ENCODE measurements around the gene CSNK1E.

Gene CSNK1E

DNA sequence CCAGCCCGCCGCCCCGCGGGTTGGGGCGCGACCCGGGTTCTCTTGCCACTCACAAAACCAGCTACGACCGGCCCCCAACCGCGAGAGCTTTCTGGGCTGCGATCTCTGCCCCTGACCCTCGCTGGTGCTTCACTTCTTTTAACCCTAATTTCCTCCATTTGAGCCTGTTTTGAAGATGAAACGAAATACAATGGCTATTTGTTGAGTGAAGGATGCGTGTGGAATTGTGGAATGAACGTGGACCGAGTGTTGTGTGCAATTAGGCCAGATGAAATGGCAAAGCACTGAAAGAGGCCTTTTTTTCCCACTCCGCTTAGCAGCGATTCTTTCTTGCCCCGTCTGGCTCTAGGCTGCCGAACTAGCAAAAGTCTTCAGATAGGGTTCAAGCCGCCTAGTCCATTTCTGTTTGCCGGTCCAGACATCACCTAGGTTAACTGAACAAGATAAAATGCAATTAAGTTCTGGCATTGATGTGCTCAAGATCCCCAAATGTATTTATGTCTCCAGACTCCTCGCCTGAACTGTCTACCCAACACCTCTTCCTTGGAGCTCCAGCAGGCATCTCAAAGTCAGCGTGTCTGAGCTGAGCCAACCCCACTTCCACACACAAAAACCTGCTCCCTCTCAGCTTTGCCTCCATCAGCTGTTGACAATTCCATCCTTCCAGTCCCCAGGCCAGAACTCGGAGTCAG lies 44.0 kb downstream of the CSNK1E start:
- peak; percentile 39 for DNase-seq

DNA sequence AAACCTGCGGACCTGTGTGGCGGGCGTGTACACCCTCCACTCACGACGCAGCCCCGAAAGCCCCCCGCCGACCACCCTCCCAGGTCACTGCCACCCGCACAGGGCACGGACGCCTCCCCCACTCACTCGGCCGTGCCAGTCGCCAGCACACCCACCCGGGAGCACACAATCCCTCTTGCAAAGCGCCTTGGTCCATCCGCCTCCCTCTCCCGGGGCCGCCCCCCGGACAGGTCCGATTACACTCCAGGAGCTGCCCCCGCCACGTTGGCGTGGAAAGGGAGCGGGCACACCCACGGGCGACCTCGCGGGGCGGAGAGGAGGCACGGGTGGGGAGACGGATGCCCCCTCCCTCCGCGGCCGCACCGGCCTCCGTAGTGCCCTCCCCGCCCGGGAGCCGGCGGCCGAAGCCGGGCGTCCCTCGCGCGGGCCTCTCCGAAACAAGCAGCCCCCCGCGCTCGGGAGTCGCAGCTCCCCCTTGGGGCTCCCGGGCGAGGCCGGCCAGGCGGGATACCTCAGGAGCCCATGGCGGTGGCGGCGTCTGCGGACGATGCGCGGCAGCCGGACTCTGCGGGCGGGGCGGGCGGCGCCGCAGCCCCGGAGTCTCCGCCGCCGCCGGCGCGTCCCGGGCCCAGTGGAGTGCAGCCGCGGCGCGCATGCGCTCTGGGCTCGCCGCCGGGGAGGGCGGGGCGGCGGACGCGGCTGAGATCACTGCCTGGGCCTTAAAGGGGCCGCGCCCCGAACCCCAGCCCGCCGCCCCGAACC lies 44.7 kb downstream of the CSNK1E start, which contains the start of gene TMEM184B:
Gene TMEM184B, minus strand, starts transcription at position 638 of the 762 bp plus-strand sequence. CDS start 25,049 bp downstream, outside the sequence.
- DNase-seq: peak; percentile 86

DNA sequence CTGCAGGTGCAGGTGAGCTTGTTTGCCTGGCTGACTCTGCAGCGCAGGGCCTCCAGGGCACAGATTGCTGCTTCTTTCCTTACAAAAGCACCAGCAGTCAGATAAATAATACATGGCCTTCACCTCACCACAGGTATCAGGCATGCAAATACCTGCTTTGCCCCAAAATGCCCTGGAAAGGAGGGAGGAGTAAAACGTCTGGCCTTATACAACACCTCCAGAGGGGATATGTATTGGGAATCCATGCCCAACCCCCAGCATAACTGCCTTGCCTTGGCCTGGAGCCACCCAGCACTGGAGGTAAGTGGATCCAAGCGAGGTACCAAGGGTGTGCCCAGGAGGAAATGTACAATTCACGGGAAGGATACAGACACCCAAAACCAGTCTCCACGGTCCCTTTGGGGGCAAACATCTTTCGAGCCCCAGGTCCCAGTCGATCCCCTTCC lies 45.3 kb downstream of the CSNK1E start:
- peak; percentile 98 for DNase-seq

DNA sequence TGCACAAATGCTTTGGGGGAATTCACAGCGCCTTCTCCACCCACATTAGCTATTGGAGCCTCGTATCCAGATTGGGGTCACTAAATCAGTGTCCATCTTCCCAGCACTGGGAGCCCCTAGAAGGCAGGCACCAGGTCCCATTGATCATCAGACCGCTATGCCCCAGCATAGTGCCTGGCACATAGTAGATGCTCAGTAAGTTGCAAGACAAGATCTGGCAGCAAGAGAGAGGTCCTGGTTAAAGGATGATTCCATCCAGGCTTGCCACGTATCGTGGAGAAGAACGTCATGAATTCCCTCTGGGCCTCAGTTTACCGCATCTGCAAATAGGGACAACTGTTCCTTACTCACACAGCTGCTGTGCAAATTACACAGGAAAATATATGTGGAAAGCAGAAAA lies 46.1 kb downstream of the CSNK1E start:
- DNase-seq: no peak

DNA sequence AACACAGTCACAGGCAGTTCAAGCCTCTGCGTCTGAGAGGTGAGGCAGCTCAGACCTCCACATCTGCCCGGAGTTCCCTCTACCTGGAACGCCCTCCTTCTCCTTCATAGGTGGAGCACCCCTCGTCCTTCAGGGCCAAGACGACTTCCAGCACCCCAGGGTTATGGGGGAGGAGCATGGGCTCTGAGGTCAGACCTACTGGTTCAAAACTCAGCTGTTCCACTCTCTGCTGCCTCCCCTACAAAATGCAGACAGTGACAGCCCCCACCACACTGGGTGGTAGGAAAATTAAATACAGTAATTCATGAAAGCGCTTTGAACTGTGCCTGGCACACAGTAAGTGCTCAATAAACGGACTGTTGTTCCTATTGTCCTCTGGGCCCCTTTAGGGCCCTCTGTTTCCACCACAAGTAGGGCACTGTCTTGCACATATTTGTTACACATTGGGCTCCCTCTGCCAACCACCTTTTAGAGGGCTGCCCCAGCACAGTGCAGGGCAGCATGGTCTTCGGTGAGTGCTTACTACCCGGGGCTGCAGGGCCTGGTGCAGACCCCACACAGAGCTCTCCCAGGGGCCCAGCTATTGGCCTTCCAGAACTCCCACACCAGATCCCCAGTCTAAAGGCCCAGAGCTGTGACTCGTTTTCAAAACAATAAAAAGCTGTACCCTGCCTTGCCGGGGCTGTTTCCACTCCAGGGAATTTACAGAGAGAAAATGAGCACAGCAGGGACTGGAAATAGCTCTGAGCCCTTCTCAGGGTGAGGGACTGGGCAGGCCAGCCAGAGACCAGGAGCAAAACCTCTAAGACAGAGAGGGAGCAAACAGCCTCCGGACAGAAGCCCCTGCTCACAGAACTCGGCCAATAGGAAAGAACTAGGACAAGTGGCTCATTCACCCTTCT lies 46.9 kb downstream of the CSNK1E start:
- DNase-seq: peak; percentile 53

DNA sequence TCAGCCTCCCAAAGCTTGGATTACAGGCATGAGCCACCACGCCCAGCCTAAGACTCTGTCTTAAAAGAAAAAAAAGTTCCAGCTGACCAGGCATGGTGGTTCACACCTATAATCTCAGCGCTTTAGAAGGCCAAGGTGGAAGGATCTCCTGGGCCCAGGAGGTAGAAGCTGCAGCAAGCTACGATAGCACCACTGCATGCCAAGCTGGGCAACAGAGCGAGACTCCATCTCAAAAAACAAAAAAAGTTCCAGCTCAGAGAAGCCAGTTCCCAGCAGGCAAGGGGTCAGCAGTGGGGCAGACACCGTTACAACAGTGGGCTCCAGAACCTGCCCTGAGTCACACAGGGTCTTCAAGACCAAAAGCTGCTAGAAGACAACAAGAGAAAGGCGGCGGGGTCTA lies 47.8 kb downstream of the CSNK1E start:
- DNase-seq: no peak

DNA sequence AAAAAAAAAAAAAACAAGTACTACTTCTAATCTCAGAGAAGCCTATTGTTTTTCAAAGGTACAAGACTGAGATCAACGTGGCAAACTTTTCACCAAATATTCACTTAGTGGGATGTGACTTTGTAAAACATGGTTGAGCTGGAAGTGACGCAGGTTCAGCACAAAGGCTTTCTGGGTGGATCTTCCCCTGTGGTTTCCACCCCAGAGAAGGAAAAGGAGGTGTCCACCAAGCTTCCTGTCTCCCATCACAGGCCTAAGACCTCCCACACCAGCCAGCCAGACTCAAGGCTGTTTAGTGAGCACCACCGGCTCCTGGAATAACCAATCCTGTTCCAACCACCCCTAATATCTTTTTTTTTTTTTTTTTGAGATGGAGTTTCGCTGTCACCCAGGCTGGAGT lies 50.1 kb downstream of the CSNK1E start:
- no peak for DNase-seq

DNA sequence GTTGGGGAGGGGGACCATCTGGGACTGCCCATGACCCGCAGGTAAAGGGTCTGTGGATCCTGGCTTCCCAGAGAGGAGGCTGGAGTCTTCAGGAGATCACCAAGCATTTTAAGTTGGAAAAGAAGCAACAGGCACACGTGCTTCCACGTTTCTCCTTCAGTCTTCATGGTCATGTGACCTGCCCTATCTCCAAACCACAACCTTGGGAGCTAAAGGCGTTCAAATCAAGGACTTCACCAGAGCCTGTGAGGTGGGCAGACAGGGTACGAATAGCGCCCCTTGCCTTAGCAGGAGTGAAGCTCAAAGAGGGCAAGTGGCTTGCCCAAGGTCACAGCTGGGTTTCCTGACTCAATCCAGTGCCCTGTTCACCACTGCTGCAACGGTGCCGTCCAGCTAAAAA lies 51.1 kb downstream of the CSNK1E start:
- DNase-seq: no peak

DNA sequence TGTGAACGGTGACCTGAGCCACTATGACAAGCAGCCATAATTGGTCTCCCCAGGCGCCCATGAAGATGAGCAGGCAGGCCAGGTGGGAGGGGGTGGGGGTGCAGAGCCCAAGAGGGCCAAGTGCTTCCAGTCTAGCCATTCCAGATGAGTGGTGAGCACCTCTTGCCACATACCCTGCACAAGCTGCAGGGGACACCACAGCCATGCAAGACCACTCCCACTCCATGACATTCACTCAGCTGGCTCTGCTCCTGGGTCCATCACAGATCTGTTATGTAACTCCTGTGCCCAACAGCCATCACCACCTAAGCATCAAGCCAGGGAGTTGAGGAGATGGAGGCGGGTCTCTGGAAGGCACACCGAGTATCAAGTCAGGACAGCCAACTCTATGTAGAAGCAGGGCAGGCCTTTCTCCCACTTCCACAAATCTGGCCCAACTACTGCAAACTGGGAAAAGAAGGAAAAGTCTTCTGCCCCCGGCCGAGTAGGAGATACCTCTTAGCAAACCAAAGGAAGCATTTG lies 52.9 kb downstream of the CSNK1E start:
- no peak for DNase-seq

DNA sequence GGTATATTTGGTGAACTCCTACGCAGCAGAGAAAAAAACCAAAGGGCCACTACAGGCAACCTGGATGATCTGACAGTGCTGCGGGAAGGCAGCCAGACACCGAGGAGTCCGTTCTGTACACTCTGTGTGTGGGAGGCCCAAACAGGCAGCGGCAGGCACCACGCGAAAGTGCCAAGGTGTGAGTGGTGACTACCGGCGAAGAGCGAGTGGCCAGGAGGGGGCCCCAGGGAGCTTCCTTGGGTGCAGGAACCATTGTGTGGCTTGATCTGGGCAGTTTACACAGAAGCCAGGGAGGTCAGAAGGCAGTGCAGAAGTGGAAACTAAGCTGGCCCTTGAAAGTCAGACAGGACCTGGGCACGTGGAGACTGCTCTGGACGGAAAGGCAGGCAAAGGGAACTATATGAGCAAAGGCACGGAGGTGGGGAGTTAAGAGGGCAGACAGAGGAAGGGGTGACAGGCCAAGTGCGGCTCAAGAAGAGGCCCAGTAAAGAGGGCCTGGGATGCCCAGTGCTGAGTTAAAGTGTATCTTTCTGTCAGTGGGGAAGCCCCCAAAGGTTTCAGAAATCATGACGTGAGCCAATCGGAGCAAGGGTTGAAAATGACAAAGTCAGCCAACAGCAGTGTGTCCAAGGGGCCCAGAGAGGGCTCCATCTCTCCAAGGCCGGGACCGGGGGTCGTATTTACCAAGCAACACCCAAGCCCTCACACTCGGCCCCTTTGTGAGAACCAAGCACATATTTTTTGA lies 55.0 kb downstream of the CSNK1E start:
- DNase-seq: peak; percentile 54

DNA sequence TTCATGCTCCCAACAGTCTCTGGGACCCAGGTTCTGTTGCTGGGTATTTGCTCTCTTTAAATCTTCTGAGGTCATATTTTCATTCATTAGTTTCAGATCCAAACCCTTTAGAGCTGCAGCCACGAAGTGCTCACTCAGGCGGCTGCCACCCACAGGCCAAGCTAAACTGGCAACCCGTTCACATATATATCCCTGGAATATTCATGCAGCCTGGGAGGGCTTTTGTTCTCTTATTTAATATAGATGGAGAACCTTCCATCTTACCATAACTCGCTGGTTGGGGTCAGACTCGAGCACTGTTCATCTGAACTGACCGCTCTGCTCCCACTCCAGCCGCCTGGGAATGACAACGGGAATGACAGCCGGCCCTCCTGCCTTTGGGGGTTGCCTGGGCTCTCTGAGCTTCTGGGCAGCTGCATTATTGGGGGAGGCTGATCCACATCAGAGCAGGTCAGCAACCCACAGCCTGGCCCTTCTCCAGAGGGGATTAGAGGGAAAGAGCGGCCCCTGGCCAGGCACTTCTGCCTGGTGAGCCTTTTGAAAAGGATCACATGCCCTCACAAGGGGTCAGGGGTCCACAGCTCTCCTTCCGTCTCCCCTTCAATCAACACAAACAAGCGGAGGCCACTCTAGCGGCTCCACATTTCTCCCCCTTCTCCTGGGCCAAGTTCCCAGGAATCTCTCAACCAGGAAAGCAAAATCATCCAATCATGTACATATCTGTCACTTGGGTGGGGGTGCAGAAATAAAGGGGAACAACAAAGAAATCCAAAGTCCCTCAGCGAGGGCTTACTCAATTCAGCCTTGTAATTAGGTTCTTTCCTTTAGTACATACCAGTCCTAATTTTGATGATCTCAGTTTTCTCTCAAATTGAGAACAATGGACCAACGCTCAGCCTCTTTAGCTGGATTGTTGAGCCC lies 56.2 kb downstream of the CSNK1E start:
- no peak for DNase-seq

DNA sequence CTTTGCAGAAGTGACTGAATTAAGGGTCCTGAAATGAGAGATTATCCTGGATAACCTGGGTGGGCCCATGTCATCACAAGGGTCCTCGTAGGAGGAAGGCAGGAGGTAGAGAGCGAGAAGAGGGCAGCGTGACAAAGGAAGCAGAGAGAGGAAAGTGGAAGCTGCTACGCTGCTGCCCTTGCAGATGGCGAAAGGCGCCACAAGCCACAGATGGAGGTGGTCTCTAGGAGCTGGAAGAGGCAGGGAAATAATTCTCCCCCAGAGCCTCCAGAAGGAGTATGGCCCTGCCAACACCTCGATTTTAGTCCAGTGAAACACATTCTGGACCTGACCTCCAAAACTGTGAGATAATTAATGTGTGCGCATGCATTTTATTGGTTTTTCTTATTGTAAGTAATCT lies 57.9 kb downstream of the CSNK1E start:
- DNase-seq: peak; percentile 25

DNA sequence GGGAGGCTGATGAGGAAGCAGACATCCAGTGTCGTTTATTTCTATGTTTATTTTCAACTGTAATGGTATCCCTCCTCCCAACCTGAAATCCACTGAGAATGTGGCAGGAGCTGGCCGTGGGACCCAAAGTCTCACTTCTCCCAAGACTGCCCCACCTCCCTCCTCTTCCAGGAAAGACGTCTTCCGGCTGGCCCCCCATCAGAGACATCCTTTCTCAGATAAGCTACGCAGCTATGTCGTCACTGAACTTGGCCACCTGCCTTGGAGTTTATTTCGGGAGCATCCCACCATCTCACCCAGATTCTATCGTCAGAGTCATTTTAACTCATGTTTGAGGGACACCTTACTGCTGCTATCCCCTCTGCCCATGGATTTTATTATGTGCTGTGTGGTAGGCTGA lies 58.3 kb downstream of the CSNK1E start:
- DNase-seq: no peak

DNA sequence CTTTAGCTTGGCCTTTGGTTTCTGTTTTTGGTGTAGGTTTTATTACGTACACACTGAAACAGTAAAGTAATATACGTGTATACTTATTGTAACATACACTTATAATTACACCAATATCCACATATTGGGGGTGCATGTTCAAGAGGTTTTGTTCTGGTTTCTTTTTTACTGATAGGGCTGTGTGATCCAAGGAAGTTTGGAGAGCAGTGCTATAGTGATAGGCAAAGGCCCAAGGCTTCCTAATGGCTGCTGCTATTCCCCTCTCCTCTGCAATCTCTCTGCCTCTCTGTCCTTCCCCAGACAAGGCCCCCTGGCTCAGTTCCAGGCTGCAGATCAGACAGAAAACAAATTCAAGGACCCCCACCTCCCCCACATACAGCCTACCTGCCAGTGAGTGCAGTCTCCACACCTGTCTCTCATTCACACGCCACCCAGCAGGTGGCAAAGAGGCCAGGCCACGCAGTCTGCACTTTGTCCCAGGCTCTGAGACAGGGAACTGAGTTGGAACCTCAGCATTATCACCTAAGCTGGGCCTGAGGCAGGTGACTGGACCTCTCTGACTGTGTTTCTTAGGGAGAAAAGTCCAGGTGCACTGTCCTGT lies 59.5 kb downstream of the CSNK1E start:
- peak; percentile 95 for DNase-seq

DNA sequence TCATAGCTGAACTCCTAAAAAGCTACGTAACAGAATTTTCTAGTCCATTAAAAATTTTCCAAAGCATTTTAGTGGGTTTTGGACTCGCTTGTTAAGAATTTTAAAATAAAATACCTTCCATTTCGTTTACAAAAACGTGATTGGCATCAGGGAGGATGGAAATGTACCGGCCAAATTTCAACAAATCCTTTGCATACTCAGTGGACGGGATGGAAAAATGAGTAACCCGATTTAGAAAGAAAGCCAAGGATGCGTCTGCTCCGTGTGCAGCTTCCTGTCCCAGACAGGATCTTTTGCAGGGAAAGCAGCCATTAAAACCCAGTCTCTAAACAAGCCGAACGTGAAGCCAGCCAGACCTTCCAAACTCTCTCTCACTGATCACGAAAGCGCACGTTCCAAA lies 60.1 kb downstream of the CSNK1E start:
- no peak for DNase-seq

DNA sequence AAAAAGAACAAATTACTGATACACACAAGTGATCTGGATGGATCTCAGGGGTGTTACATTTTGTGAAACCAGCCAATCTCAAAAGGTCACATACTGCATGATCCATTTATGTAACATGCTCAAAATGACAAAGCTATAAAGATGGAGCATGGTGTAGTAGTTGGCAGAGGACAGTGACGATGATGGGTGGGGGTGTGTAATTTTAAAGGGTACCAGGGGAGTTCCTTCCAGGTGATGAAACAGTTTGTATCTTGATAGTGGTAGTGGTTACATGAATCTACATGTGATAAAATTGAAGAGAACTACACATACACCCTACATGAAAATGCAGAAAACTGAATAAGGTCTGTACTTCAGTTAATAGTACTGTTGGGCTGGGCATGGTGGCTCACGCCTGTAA lies 61.5 kb downstream of the CSNK1E start:
- no peak for DNase-seq

DNA sequence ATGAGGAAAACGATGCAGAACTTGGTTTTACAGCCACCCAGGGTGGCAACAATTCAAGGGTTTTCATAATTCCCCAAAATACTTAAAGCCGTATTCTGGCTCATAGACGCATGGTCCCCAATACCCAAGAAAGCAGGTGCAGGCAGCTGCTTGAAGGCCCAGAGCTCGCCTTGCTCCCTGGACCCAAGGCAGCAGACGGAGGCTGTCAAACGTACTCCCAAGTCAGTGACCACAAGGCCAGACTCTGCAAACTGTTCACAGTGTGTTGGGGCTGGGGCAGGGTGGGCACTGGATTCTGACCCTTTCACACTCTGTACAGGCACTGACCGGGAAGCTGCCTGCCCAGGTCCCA lies 65.9 kb downstream of the CSNK1E start:
- no peak for DNase-seq

DNA sequence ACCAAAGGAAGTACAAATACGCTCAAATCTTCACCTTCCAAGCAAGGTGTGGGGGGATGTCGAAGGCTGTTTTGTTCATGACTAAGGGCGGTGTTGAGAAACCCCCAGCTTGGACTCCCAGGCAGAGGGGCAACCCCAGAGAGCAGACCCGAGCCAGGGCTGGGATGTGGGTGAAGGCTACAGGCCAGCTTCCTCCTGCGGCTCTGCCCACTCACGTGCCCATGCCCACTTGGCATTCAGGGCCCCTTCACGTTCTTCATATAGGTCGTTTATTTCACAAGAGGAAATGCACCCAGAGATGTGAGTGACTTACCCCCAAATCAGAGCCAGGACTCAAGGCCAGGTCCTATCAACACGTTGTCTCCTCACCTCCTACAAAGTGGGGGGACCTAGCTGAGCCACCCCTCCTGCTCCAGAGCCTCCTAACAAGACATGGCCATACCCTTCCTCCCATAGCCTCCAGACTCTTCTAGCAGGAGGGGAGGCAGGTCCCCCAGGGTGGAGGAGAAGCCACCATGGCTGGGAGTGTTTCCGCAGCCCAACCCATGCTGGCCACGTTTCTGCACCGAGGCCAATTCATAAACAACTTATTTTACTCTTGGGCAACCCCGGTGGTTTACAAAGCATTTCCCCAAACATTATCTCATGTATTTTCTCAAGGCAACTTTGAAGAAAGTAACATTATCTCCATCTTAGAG lies 66.4 kb downstream of the CSNK1E start:
- no peak for DNase-seq

DNA sequence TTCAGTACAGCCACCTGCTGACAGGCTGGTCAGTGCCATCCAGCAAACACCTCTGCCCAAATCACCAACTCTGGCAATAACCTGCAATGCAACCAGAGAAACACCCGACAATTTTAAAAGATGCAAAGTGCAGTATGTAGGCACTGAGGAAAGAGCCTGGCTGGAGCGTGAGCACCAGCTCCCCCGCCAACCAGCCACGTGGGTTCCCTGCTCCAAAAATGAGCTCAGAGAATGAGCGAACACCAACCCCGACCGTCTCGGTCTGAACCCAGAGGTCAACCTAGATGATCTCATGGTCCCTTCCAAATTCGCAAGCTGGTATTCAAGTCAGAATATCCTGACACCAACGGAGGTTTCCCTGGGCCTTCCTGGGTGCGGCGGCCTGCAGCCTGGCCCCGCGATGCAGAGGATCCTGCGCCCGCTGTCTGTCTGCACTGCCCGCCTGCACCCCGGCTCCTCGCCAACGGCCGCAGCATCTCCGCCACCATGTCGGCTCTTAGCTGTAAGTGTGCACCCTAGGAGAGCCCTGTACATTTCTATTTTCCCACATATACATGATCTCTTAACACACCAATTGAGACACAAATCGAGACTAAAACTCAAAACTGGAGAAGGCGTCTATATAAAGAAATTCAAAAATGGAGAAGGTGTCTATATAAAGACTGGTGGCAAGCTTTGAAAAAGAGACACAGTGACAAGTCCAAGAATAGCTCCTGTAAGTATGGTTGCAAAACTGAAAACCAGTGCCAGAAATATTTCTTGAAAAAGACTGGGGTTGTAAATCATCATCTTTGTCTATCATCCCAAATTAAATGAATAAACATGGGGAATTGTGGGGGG lies 67.2 kb downstream of the CSNK1E start:
- no peak for DNase-seq
